Activated naive CD8-positive, alpha-beta T cell treated with anti-CD3 and anti-CD28 coated beads, Interleukin-2, amount 50 U/mL, for 16 hours (primary cell): ENCODE measurements around the gene ZNF692.
"Not testable (repeated sequence)": the region's sequence is repeated elsewhere in the genome, so short reads cannot be mapped to it uniquely, and the experiment has no call there.

Experiments used
- DNase-seq: peaks from one replicate; pipeline ENCODE4 v3.0.0-alpha.2; 2020; ENCODE audit warnings: low read depth, low spot score

ZNF692 gene, protein sequence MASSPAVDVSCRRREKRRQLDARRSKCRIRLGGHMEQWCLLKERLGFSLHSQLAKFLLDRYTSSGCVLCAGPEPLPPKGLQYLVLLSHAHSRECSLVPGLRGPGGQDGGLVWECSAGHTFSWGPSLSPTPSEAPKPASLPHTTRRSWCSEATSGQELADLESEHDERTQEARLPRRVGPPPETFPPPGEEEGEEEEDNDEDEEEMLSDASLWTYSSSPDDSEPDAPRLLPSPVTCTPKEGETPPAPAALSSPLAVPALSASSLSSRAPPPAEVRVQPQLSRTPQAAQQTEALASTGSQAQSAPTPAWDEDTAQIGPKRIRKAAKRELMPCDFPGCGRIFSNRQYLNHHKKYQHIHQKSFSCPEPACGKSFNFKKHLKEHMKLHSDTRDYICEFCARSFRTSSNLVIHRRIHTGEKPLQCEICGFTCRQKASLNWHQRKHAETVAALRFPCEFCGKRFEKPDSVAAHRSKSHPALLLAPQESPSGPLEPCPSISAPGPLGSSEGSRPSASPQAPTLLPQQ

DNA sequence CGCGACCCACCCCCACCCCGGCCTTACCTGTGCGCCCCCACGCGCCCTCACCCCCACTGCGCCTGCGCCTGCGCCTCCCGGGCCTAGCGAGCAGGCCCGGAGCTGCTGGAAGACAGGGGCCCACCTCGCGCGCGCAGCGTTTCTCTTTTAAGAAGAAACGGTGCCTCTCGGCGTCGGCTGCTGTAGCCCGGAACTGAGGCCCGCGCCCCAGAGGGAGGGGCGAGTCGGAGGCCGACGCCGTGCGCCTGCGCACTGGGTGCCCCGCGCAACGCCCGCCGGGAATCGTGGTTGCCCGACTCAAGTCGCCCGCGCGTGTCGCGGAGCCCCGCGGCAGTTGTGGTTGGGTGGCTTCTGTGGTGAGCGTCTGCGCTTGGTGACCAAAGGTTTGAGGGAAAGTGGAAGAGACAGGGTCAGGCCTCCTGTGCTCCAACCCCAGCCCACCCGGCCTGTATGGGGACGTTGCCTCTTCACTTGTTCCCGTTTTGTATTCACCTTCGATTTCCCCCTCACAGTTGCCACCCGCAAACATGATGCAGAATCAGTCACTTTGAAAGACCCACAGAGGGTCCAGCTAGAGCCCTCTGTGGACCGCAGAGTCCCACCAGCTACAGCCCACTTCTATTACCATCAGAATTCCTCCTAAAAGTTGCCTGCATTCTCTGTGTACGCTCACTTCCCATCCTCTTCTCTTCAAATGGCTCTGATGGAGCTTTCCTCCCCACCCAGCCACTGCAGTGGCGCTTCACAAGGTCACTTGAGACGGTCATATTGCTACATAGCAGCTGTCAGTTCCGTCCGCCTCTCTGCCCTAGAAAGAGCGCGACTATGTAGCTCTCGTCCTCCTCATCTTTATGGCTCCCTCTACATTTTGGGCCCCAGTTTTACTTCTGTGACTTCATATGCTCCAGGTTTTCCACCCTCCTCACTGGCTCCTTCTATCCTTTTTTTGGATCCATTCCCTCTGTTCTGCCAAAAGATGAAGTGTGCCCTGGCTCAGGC lies at the start of gene ZNF692:
TSS of gene ZNF692 (minus strand) at position 195 of the 999 bp plus-strand sequence. CDS start 776 bp downstream, outside the sequence.
- DNase-seq, result peak; percentile 93

DNA sequence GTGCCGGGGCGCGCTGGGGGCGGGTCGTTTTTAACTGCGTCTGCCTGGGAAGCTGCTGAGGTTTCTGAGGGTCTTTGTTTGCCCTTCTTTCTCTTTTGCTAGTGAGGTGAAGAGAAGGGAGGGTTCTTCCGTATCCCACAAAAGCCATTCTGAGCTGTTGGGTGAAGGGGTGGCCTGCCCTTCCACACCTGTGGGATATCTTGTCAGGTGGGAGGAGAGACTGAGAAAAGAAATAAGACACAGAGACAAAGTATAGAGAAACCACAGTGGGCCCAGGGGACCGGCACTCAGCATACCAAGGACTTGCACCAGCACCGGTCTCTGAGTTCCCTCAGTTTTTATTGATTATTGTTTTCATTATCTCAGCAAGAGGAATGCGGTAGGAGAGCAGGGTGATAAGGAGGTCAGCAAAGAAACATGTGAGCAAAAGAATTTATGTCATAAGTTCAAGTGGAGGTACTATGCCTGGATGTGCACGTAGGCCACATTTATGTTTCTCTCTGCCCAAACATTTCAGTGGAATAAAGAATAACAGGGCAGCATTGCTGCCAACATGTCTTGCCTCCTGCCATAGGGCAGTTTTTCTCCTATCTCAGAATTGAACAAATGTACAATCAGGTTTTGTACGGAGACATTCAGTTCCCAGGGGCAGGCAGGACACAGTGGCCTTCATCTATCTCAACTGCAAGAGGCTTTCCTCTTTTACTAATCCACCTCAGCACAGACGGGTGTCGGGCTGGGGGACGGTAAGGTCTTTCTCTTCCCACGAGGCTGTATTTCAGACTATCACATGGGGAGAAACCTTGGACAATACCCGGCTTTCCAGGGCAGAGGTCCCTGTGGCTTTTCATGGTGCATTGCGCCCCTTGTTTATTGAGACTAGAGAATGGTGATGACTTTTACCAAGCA lies 48.1 kb upstream of the ZNF692 start:
- no peak for DNase-seq

DNA sequence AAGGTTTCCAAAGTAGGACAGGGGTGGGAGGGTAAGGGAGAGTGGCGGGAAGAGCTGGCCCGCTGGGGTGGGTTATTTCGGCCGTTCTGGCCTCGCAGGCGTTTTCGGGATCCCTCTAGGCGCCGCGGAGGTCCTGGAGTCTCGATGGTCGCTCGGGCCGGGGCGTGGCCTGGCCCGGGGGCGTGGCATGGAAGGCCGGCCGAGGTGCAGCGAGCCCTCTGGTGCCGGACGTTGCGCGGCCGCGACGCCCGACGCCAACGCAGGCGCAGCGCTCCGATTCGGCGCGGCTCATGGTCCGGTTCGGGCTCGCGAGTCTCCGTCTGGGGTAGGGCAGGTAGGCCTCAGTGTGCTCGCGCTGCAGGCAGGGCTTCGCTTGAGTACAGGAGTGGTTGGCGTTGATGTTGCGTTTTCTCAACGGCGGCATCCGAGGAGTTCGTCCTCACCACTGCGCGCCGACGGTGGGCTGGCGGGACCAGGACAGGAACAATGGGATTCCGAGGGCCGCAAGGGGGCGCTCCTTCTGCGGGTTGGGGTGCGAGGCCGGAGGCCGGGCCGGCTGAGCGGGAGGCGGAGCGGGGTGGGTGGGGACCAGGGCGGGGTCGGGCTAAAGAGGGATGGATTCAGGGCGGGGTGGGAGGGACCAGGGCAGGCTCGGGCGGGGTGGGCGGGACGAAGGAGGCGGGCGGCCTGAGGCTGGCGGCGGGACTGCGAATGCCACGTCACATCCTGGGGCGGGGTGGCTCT lies 47.3 kb upstream of the ZNF692 start, which contains the start of gene PGBD2:
TSS of gene PGBD2 (plus strand) at position 227 of the 744 bp plus-strand sequence. CDS start 7,628 bp downstream, outside the sequence.
- DNase-seq, result peak; percentile 92

DNA sequence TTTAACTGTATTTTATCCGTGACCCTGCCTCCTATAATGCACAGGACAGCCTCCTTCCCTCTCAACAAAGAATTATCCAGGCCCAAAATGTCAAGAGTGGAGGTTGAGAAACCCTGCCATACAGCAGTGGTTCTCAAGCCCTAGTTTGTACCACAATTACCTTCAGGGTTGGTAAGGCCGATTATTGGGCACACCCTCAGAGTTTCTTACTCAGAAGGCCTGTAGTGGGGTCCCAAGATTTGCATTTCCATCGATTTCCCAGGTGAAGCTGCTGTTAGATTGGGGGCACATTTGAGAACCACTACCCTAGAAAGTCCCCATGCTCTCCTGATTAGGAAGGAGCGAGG lies 46.8 kb upstream of the ZNF692 start:
- DNase-seq, result no peak

DNA sequence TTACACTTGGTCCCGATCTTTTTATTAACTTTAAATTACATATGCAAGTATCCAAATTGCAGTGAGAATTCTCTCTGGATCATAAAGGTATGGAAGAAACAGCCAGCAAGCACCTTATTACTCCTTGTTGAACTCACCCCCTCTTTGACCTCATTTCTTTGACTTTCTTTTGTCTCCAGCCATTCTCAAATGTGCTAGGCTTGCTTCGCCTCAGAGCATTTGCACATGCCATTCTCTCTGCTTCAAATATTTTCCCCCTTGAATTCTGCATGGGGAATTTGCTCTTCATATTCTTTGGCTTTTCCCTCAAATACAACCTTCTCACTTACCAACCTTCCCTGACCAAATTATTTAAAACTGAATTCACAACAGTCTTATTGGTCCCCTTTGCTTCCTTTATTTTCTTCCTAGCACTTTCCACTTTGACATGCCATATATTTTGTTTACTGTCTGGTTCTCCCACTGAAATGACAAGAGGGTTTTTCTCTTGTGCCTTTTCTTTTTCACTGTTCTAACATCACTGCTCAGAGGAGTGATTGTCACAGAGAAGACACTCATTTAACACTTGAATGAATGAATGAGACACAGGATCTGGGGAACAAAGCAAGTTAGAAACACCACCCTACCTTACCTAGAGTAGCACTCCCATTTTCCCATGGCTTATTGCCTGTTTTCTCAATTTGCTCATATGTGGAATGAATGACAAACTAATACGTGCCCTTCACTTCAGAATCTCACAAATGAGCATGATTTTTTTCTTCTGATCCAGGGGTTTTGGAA lies 45.7 kb upstream of the ZNF692 start:
- no peak for DNase-seq

DNA sequence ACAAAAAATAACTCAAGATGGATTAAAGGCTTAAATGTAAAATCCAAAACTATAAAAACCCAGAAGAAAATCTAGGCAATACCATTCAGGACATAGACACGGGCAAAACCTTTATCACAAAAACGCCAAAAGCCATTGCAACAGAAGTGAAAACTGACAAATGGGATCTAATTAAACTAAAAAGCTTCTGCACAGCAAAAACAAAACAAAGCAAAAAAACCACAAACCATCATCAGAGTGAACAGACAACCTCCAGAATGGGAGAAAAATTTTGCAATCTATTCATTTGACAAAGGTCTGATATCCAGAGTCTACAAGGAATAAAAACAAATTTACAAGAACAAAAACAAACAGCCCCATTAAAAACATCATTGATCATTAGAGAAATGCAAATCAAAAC lies 42.7 kb upstream of the ZNF692 start:
- no peak for DNase-seq

DNA sequence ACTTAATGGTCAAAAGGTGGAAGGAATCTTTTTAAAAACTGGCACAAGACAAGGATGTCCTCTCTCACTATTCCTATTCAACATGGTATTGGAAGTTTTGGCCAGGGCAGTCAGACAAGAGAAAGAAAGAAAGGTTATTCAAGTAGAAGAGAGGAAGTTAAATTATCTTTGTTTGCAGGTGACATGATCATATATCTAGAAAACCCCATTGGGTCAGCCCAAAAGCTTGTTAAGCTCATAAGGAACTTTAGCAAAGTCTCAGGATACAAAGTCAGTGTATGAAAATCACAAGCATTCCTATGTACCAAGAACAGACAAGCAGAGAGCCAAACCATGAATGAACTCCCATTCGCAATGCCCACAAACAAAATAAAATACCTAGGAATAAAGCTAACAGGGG lies 41.8 kb upstream of the ZNF692 start:
- DNase-seq, result no peak

DNA sequence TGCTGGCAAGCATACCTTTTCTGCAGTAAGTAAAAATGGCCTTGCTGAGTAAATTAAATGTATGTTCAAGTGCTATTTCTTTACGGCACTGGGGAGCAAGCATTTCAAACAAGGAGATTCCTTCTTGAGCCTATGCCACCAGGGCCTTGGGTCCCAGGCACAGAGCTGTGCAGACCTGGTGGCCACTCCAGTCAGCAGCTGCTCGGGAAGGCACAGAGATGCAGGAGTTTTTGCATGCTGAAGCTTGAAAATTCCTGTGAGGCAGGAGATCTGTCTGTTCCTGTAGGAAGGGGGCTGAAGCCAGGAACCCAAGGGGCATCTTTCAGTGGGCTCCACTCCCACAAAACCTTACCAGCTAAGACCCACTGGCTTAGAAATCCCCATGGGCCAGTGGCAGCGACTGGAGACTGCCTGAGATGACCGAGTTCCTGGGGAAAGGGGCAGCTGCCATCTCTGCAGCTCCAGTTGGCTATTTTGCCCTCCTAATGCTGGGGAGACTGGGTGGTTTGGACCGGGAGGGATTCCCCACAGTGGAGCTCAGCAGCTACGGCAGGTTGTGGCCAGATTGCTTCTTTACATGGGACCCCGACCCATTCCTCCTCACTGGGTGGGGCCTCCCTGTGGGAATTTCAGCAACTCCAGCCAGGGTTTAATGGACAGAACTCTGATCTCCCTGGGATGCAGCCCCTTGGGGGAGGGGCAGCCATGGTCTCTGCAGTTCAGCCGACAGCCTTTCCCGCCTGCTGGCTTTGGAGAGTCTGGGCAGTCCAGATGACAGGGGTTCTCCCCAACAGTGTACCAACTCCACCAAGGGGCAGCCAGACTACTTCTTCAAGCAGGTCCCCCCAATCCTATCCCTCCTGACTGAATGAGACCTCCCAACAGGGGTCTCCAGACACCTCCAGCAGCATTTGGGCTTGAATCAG lies 38.8 kb upstream of the ZNF692 start:
- DNase-seq, result no peak

DNA sequence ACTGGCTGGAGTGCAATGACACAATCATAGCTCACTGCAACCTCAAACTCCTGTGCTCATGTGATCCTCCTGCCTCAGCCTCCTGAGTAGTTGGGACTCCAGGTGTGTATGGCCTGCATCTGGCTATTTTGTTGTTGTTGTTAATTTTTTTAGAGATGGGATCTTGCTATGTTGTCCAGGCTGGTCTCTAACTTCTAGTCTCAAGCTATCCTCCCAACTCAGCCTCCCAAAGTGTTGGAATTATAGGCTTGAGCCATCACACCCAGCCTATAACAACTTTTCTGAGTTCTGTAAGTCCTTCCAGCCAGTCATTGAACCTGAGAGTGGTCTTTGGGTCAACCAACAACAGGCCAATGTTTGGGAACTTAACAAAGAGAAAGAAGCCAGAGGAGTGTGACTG lies 36.0 kb upstream of the ZNF692 start:
- no peak for DNase-seq

DNA sequence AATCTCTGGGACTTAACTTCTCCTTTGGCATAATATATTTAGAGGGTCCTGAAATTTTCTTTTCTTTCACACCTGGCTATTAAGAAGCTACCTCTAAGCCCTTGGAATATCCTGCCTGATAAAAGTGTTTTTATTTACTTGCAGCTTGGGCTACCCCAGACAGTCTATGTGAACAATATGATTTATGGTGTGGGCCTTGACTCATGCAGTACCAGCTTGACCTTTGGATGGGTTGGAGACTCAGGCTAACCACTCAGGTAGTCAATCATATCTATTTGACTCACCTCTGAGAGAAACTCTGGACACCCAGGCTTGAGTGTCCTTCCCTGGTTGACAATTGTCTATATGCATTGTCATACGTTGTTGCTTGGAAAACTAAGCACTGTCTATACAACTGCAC lies 33.7 kb upstream of the ZNF692 start:
- no peak for DNase-seq

DNA sequence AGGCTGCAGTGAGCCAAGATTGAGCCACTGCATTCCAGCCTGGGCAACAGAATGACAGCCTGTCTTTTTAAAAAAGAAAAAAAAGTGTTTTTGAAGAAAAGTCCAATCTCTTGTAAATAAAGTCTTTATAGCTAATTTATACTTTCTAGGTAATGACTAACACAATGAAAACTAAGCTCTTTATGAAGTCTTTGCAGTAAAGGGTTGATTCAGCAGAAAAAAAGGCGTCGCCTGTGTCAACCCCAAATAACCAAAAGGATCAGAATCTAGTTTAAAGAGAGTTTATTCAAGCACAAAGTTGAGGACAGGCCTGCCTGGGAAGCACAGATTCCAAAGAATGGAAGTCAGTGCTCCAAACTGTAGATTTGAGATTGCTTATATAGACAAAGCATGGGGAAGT lies 32.9 kb upstream of the ZNF692 start:
- no peak for DNase-seq

DNA sequence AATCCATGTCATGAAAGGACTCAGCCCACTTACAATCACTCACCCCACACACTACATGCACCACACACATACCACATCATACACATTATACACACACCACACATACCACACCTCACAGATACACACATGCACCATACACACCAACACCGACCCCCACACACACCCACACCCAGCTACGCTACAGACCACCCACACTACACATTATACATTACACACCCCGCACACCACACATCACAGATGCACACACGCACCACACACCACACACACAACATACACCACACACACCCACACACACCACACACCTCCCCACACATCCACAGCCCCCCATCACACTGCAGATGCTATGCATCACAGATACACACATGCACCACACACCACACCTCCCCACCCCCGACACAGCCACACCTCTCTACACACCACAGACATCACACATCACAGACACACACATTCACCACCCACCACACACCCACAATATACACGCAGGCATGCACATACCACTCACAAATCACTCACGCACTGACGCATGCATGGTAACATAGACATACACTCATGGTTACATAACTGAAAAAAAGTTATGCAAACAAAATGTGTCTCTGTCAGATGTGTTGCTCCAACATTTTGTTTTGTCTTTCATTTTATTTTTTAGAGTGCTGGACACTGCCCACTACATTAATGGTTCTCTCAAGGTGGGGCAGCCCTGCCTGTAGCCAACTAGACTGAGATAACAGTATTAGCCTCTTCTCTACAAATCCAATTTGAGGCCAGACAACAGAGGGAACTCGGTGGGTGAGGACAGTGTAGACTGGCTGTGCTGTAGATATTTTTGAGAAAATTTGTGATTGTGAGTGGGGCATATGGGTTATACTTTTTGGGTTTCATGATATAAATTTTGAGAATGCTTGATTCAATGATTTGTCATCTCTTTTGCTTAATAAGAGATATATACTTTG lies 31.9 kb upstream of the ZNF692 start:
- no peak for DNase-seq

DNA sequence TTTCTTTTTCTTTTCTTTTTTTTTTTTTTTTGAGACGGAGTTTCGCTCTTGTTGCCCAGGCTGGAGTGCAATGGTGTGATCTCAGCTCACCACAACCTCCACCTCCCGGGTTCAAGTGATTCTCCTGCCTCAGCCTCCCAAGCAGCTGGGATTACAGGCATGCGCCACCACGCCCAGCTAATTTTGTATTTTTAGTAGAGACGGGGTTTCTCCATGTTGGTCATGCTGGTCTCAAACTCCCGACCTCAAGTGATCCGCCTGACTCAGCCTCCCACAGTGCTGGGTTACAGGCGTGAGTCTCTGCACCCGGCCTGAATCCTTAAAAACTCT lies 31.0 kb upstream of the ZNF692 start:
- not testable (repeated sequence) for DNase-seq

DNA sequence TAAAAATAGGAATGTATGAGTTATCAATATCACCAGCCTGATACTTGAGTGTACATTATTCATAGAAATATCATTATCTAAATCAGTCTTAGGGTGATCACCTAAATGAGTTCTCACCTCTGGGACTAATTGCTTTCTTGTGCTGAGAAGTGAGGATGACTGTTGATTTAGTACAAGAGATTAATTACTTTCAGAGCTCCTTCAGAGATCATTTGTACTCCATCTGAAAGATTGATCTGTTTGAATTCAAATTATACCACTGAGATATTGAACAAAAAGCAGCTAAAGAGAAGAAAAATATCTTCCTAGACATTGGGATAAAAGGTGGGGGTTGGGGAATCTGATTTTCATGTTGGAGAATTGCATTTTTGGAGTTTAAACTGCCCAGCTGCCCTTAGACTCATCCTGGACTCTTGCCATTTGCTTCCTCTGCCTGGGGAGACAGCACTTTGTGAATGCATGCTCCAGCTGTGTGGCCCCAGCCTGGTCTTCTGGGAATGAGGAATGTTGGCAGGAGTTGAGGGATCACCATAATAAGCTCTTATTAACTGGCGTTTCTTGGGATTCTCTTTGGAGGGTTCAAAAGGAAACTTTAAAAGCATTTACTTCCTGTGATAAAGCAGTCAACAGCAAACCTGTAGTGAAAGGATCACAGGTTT lies 27.5 kb upstream of the ZNF692 start:
- no peak for DNase-seq

DNA sequence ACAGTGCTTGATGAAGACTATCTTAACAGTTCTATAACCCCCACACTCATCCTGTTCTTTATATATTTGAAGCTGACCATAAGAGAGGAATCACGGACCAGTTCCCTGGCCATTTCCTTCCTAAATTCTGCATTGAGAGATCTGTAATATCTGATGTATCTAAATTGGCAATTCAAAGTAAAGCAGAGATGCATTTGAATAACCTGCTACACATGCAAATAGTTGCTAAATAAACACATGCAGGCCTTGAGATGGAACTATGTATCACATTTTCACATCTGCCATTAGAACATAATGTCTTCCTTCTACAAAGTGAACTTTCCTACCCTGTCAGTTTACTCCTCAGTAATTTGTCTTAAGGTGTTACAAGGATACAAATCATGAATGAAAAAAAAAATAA lies 26.8 kb upstream of the ZNF692 start:
- no peak for DNase-seq

DNA sequence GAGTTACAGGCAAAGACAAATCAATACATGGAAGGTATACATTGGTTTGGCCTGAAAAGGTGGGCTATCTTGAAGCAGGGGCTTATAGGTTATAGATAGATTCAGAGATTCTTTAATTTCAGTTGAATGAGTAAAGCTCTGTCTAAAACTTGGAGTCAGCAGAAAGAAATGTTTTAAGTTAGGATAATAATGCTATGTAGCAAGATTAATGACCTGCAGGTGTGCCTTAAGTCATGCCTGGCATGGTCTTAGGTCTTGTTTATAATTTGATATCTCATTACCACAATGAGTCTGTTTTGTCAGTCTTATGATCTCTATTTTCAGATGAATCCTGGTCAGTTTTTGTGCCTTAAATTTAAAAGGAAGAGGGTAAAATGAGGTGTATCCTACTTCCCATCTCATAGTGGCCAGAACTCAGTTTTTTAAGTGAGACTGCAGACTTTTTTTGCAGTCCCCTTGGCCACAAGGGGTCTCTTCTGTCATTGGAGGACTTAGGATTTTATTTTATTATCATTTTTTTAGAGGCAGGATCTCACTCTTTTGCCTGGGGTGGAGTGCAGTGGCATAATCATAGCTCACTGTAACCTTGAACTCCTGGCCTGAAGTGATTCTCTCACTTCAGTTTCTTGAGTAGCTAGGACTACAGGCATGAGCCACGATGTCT lies 25.9 kb upstream of the ZNF692 start:
- DNase-seq, result no peak
